ENCODE results near the gene KLHL2.
"Not testable (repeated sequence)": the region's sequence is repeated elsewhere in the genome, so short reads cannot be mapped to it uniquely, and the experiment has no call there.

KLHL2 gene

DNA sequence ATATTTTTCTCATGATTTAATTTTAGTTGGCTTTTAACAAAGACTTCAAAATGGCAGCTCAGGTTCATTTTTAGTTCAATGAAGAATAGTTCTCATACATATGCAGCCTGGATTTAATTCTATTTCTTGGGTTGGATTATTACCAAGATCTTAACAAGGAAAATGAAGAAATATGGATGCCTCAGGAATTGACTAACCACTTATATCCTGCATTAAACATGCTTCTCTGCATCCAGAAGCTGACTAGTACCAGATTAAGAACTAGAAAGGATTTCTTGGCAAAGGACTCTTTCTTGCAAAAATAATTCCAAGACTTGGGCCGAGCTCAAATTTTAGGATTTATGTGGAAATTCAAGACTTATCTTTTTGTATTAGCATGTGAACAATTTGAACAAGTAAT, 5.6 kb upstream of the KLHL2 start:
- DNase-seq (ENCODE audit: low read depth in 2 of 2) = no peak

DNA sequence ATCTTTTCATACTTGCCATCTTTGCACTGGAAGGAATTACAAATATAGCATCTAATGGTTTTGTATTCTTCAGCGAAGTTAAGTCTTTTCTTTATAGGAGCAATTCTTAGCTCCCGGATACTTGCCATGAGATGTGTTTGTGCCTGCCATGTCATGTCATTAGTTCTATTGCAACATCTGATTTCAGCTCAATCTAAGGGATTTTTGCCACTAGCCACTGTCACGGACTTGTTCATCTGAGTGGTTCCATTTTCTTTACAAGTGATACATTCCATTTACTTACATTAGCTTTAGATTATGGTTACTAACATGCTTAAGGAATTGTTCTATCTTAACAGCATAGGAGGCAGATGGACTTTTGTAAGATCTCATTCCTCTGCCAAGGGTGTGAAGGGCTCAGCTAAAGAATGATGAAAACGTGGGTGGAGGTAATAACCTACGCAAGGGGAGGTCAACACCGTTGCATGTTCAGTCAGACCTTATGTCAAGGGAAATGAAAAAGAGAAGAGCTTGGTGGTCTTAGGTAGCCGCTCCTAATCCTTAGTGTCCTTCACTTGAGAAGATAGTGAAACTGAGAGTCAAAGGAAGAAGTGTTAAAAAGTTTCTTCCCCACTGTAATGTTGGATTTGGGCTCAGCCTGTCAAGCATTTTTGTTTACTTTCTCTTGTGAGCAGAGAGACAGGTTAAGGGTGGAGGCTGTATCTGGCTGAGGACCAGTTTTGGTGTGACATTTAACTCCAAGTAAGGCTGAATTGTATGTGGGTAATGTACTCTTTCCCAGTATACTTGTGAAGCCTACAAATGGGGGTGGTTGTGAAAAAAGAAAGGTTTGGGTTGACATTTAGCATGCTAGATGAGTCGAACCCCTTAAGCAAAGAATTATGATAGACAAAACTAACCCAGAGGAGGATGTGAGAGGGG, 3.6 kb upstream of the KLHL2 start:
- DNase-seq (ENCODE audit: low read depth in 2 of 2) = no peak

DNA sequence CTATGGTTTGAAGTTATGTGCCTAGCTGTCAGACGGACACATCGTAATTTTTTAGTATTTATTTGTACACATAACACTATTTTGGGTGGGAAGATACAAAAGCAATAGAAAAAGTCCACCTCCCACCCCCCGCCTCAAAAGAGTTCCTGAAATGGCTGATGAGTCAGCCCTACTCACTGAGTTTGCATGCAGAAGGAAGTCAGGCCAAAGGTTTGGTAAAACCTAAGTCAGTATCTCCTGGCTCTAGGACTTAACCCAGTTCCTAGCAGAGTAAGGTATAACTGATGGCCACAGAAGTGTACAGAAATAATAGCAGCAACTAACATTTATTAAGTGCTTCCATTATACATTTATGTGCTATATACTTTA, 2.9 kb upstream of the KLHL2 start:
- no peak for DNase-seq (ENCODE audit: low read depth in 2 of 2)

DNA sequence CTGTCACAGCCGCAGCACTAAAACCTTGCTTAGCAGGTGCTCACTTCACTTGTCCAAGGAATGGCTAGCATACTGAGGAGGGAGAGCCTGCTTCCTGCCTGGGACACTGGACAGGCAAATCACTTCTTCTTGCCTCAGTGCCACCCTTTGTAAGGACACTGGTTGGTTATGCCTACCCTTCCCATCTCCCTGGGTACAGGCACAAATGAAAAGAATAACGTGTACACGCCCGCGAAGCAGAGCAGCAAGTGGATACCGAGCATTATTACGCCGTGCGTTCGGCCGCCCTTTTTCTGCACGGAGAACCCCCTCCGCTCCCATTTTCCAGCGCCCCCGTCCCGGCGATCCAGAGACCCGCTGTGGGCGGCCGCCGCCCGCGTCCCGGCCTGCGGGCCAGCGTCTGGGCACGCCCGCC, 338 bp upstream of the KLHL2 start:
- DNase-seq (ENCODE audit: low read depth in 2 of 2) = no peak

DNA sequence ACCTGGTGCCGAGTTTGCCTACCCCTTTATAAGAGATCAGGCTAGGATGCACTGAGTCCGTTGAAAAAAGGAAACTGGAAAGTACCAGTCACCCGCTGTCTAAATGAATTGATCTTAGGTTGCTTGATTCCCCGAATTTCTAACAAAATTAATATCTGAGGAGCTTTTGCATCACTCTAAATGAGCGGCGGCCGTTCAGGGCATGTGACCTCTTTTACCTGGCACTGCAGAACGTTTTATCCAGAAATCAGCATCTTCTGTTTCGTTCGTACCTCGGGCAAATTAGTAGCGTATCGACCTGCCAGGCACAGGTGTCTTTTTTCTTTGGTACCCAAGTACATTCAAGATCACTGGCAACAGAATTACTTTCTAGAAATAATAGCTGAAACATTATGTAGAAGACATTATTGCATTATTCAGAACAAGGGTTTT, 876 bp downstream of the KLHL2 start:
- DNase-seq (ENCODE audit: low read depth in 2 of 2) = no peak

DNA sequence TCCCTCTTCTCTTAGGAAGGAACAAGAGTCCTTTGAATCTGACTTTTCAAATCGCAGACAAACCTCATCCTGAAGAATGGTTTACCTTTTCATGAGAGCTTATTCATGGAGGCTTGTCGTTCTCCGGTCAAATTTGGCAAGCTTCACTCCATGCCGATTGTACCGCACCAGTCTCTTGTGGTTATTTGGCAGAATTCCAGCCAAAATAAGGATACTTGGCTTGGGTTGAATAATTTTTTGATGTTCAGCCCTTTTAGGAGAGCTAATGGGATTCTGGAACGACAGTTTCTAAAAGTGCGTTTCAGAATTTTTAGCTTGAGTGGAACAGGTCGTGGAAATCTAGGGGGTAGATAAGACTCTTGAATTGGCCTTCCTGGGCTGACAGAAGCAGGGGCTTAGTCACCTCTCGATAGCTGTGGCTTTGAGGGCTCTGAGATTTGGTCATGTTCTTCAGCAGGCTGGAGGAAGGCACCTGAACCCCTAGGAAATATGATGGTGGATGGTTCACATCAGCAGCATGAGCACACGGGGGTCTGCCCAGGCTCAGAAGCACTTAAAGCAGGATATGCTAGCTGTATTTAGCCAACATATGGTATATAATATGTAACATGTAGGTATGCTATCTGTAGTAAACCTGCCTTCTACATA, 1.5 kb downstream of the KLHL2 start:
- DNase-seq (ENCODE audit: low read depth in 2 of 2) = no peak

DNA sequence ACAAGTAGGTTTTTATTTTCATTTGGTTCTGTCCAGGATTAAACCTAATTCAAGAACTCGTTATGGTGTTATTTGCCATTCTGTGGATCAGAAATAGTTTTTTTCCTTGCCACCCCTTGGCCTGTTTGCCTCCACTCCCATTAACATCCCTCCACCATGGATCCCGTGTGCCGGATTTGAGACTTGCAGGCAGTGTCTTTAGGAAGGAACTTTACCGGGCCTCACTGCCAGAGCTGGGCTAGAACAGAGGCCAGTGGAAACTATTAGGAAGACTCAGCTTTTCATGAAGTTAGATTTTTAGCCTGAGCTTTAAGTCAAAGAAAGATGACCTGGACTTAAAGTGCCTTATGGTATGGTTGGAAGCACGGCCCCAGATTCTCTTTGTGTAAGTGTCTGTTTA, 2.4 kb downstream of the KLHL2 start:
- DNase-seq (ENCODE audit: low read depth in 2 of 2) = no peak

DNA sequence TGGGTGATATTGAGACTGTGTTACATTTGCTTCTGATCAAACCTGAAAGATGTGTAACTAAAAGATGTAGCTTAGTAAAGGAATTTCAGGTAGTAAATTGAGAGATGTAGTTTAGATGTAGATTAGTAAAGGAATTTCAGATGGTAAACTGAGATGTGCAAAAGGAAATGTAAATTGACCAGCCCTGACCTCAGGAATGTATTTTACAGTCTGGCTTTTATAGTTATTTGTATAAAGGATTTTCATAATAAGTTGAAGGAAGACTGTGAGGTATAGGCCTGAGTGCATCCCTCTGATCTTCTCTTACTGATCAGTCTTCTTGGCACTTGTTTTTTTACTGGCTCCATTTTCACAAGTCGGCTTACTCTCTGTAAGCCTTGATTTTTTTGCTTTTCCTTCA, 3.2 kb downstream of the KLHL2 start:
- DNase-seq (ENCODE audit: low read depth in 2 of 2) = no peak

DNA sequence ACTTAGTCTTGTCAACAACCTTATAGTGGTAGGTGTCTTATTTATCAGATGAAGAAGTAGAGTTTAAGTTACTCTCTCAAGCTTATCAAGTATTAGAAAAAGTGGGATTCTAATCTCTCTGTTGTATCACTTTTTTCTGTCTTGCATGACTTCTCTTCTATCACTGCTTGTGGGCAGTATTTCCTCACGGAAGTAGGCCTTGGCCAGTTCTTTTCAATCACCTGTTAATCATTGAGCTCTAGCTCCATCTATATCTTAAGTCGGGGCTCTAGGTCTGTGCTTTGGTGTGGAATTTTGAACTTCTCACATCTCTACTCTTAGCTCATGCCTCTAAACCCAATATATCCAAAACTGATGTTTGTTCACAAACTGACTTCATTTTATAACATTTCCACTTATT, 5.3 kb downstream of the KLHL2 start:
- DNase-seq (ENCODE audit: low read depth in 2 of 2) = not testable (repeated sequence)

DNA sequence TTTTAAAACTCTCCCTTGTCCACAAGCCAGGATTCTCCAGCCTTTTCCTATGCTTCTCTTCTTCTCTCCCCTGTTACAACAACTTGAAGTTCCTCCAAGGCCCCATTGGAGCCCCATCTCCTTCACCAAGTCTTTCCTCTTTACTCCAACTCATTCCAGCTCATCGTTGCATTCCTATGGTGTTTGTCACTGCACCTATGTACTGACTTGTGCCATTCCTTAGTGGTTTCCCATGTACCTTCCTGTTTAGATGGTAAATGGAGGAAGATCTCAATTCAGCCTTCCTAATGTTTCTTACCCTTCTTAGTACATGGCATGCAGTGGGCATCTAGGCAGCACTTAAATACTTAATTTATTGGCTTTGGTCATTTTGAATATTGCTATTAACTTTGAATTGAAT, 6.0 kb downstream of the KLHL2 start:
- not testable (repeated sequence) for DNase-seq (ENCODE audit: low read depth in 2 of 2)

DNA sequence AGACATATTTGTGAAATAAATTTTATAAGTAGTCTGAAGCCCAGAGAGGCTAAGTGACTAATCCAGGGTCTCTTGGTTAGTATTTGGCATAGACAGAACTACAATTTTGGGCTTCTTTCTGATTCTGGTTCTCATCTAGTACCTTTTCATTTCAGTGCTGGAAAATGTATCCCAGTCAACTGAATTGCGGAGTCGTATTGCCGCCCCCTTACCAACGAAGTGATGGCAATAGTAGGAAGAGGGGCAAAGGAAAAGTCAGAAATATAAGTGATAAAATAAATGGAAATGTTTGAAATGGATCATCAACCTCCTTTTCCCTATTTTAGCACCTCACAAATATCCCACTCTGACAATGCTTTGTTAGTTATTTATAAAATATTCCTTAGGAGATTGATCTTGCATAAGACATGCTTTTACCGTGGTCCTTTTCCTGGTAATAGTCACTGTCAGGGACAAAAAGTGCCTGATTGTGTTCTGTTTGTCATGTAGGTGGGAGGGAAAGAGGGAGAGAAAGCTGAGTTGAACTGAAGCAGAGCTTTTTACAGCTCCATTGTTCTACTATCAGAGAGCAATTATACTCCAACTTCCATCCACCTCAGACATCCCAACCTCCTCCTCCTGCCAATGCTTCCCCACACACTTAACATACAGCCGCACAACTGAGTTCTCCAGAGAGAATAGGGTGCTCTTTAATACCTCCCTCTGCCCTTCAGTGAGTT, 6.8 kb downstream of the KLHL2 start:
- not testable (repeated sequence) for DNase-seq (ENCODE audit: low read depth in 2 of 2)

DNA sequence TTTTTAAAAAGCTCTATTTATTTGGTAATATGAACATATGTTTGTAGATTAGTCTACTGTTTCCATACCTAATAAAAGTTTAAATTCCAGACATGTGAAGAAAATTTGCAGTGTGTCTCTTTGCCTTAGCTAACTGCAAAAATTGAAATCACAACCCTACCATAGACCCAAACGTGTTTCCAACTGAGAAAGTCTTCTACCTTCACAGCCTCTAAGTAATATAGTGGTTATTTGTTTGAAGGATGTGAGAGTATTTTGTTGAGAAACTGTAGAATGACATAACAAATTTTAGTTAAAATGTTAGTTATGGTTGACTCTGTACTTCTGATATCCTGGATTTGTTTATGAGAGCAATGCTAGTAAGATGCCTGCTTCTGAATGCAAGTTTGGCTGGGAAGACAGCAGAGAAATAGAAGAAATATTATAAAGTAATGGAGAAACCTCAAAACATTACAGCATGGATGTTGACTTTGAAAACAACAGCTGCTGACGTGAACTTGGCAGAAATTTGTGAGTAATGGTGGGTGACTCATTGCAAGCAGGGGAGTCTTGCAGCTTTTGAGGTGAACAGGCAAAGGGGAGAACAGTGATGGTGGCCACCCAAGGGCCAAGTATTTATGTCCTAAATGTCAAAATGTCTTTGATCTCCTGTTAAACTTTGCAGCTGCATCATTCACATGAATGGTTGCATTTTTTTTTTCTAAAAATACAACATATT, 7.8 kb downstream of the KLHL2 start:
- DNase-seq (ENCODE audit: low read depth in 2 of 2) = not testable (repeated sequence)

DNA sequence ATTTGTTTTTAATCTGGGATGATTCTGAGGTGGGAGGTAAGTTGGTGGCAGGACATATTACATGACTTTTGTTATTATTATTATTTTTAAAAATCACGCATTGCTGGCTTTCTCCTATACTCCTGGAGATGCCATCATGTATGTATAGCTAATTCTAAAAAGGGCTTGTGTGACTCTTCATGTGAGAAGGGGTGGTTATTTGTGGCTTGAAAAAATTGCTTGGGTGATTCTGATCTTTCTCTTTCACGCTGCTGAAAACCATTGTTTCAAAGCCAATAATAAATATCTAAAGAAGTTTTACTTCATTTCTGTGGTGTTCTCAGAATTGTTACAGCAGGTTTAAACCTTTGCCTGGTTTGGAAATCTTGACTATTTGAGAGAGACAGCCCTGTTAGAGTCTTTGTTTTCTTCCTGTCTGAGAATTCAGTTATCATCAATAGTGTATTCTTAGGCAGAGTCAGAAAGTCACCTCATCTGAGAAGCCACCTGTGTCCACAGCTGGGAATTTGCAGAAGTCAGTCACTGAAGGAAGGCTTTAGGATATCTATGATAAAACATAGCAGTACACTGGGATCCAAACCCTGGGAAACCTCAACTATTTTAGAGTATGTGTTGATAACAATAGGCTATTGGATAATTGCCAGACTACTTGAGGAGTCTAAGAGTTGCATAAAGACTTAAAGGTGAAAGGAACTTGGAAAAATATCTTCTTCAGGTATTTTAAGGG, 8.6 kb downstream of the KLHL2 start:
- not testable (repeated sequence) for DNase-seq (ENCODE audit: low read depth in 2 of 2)

DNA sequence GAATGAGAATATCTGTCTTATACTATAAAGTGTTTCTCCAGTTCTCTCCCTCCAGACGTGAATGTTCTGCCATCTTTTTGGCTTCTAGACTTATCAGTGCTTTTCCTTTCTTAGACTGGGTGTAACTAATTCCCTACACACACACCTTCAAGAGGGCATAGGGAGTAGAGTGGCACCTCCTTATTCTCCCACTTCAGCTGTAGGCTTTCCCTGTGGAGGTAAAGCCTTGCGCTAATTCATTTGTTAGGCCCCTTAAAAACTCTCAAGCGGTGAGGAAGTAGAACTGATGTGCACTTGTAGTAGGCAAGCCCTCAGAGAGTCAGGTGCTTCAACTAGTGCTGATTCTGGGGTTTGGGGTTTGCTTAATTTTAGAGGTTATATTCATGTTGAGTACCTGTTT, 10.0 kb downstream of the KLHL2 start:
- DNase-seq (ENCODE audit: low read depth in 2 of 2) = no peak

DNA sequence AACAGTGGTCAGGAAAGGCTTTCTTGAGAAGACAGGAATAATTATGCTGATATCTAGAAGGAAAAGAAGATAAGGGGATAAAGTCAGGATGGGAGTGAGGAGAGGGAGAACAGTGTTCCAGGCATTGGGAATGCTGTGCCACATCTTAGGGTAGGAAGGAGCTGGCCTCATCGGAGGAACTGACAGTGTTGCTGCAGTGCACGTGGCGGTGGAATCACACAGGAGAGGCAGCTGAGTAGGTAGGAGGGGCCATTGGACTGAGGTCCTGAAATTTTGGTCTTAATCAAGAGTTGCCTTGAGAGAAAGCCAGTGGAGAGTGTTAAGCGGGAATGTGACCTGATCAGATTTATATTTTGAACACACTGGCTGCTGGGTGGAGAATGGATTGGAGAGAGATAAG, 13.9 kb downstream of the KLHL2 start:
- DNase-seq (ENCODE audit: low read depth in 2 of 2) = not testable (repeated sequence)

DNA sequence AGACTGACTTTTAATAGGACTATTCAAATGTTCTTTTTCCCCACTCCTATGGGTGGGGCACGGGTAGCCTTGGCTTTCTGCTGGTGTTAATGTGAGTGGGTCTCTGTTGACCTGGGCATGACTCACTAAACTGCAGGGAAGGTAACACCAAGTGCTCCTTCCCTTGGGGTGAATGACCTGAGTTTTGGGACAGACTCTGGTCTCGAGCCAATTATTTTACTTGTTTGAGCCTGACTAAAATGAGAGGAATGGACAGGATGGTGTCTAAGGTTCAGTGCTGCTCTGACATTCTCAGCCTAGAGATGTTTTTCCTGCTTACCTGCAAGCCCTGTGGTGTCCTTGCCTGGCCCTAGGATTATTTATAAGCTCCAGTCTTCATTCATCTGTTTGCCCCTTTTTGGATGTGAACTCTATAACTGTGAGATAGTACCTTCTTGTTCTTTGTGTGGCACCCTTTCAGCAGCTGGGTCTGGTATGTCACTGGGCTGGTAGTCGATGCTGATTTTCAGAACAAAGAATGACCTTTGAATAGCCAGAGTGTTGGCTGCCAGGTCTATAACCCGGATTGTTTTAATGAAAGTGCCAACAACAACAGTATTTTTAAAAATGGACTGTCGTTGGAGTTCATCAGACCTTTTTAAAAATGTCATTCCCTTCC, 14.8 kb downstream of the KLHL2 start:
- not testable (repeated sequence) for DNase-seq (ENCODE audit: low read depth in 2 of 2)

DNA sequence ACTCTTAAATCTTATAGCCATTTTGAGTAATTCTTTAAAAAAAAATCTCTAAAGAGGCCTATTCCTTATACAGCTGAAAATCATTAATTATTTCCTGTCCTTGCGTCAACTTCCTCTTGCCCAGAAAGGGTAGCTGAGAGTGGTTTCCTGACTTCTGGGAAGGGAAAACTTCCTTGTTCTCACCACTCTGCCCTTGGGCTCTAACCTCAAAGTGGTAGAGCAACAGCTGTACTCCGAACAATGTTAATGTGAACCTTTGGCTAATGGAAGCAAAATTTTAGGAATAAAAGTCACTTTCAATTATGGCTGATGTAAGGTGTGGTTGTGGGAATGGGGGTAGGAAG, 15.3 kb downstream of the KLHL2 start:
- no peak for DNase-seq (ENCODE audit: low read depth in 2 of 2)

DNA sequence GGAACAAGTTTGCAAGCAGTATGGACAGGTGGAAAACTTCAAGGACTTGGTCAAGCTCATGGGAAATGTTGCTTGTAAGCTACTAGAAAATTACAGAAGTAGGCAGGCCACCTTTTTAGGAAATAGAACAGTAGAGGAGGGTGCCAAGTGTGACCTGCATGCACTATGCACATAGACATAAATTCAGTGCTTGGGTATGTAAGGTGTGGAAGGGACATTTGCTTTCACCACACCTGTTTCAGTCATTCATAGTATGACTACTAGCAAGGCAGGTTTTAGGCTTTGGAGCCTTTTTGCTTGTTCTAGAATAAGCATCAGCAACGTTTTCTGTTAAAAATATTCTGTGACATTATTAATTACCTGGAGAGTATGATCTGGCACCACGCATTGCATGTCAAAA, 20.0 kb downstream of the KLHL2 start:
- not testable (repeated sequence) for DNase-seq (ENCODE audit: low read depth in 2 of 2)

DNA sequence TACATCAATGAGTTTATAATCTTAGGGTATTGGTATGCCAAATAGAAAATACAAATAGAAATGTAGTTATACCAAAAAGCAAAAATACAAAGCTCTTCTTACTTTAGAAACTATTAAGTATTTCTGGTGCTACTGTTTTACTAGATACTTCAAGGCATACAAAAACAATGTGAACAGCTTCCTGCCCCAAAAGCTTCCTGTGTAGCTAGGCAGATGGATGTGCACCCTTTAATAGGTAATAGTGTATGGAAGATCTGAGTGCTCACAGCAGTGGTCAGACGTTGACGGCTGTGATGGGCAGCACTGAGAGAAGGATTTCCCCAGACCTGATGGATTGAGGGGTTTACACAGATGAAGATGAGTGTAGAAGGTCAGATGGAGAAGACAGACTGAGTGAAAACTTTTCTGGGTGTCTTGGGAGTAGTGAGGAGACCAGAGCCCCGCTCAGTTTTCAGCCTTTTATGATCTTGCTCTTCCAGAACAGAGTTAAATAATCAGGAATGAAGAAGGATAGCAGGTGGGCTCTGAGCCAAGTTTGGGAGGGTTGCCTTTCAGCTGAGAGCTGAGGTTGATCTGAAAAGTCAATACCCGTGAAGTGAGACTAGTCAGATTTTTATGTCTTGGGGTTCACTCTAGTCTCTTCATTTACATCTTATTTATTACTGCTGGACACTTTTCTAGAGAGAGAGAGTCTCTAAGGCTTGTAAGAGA, 22.3 kb downstream of the KLHL2 start:
- DNase-seq (ENCODE audit: low read depth in 2 of 2) = not testable (repeated sequence)

Data from stimulated activated CD4-positive, alpha-beta T cell treated with anti-CD3 and anti-CD28 coated beads, Interleukin-1b, Interleukin-23, amount 100 ng/mL, for 1 hour (primary cell).